ENCODE data around the gene OOSP1. TPM values are rescaled to one million over a fixed set of nuclear protein-coding genes. Genes with fewer than 3 reads are reported as not detected.

Gene OOSP1
- total and polyA plus RNA-seq, 10 of the 15 experiments (the other 5 are each of a cell fraction or from before 2014, with no cell fraction given), result not detected

GRCh38 chr11:59965424-59965823 lies 27.2 kb downstream of the OOSP1 start:
- ChIA-PET CTCF (no interaction called here), POLR2A (no interaction called here), SMC1A (ENCODE audit: uncharacterized antibody, unreplicated experiment) (no interaction called here), RAD21 (ENCODE audit: unreplicated experiment) (no interaction called here)
- H3K4me3 ChIP-seq, result no peak overlapping the region
- no peaks in the 10 kb centered on the region for H4K20me1 ChIP-seq (ENCODE audit: control insufficient read depth, insufficient read depth)
- no peaks in the 10 kb centered on the region for H3K79me2 ChIP-seq (ENCODE audit: control insufficient read depth, insufficient read depth, low read length)
- no TSS peak for BruUV-seq (replicated peaks)
- in situ Hi-C loops (cut with MboI) (no loop called here), intact Hi-C loops (cut with micrococcal nuclease; ENCODE audit: unreplicated experiment) (no loop called here)
- no peak for TF ChIP-seq ZBTB33 (IDR thresholded peaks at IDR 0.05)
- TF ChIP-seq BMI1 (IDR thresholded peaks at IDR 0.05; ENCODE audit: borderline replicate concordance), result no peak
- no peak for TF ChIP-seq IRF5 (IDR thresholded peaks at IDR 0.05; ENCODE audit: borderline replicate concordance)
- TF ChIP-seq ATF7 (IDR thresholded peaks at IDR 0.05; ENCODE audit: low read depth), result no peak
- no peak for TF ChIP-seq USF2 (IDR thresholded peaks at IDR 0.05; ENCODE audit: borderline replicate concordance, low read depth, low read length)
- no peak for TF ChIP-seq MXI1 (IDR thresholded peaks at IDR 0.05; ENCODE audit: low read depth, low read length)
- TF ChIP-seq BHLHE40 (IDR thresholded peaks at IDR 0.05; ENCODE audit: borderline replicate concordance in 1 of 2, low read depth in 2 of 2, low read length in 1 of 2), result no peak
- TF ChIP-seq ZNF274 (IDR thresholded peaks at IDR 0.05; ENCODE audit: insufficient read depth, insufficient read length), result no peak
- no peak for TF ChIP-seq HDAC6 (IDR thresholded peaks at IDR 0.05; ENCODE audit: unreplicated experiment)
- no peak for TF ChIP-seq RB1 (IDR thresholded peaks at IDR 0.05; ENCODE audit: borderline replicate concordance)
- no peak for TF ChIP-seq PML (IDR thresholded peaks at IDR 0.05; ENCODE audit: low read length)
- no peak for TF ChIP-seq MEF2A (IDR thresholded peaks at IDR 0.05; ENCODE audit: insufficient read depth, low read depth, low read length)
- TF ChIP-seq SIN3A (IDR thresholded peaks at IDR 0.05; ENCODE audit: low read depth, low read length), result no peak
- TF ChIP-seq CBX3 (IDR thresholded peaks at IDR 0.05; ENCODE audit: borderline replicate concordance, low read depth), result no peak
- TF ChIP-seq EZH2 (IDR thresholded peaks at IDR 0.05; ENCODE audit: borderline replicate concordance, control insufficient read depth, low read depth, low read length), result no peak
- no peak for TF ChIP-seq JUNB (IDR thresholded peaks at IDR 0.05)
- no peak for TF ChIP-seq IRF4 (IDR thresholded peaks at IDR 0.05; ENCODE audit: low read depth, low read length)
- WGBS (ENCODE audit: insufficient coverage, insufficient replicate concordance, low lambda C conversion rate, missing lambda C conversion rate), result 26% methylated on average over 7 of the region's 7 CpGs
- H2AFZ ChIP-seq (ENCODE audit: control insufficient read depth, low read depth, low read length), result no peak overlapping the region
- H3K27me3 ChIP-seq (replicated peaks in 1 of 2; ENCODE audit: control insufficient read depth in 2 of 2, insufficient read depth in 2 of 2, low read length in 1 of 2), result no peaks in the 10 kb centered on the region; a peak in 1 of 4 replicates
- no peak for ATAC-seq
- no peak for FAIRE-seq
- no peak overlapping the region for H3K27ac ChIP-seq (ENCODE audit: control insufficient read depth, insufficient read depth)
- H3K9ac ChIP-seq (ENCODE audit: control insufficient read depth, insufficient read depth, low read length), result no peak overlapping the region
- no peak overlapping the region for H3K4me2 ChIP-seq (ENCODE audit: control insufficient read depth, insufficient read depth)
- DNase-seq (ENCODE audit: low read depth, low spot score), result no peak
- H3K9me3 ChIP-seq (replicated peaks; ENCODE audit: control insufficient read depth, insufficient read depth, low read length), result no peaks in the 10 kb centered on the region
- H3K36me3 ChIP-seq (ENCODE audit: control insufficient read depth in 2 of 2, insufficient read depth in 2 of 2, low read length in 1 of 2), result no peaks in the 10 kb centered on the region
- H3K4me1 ChIP-seq (ENCODE audit: control insufficient read depth, insufficient read depth, low read length), result no peaks in the 10 kb centered on the region
